ENCODE measurements around the gene COX8C. TPM values are rescaled to one million over a fixed set of nuclear protein-coding genes. Genes with fewer than 3 reads are reported as not detected.

The COX8C gene
- total RNA-seq, 5 donors from 2014 or later (not counting 1 experiment from before 2014, with no cell fraction given): not detected

DNA sequence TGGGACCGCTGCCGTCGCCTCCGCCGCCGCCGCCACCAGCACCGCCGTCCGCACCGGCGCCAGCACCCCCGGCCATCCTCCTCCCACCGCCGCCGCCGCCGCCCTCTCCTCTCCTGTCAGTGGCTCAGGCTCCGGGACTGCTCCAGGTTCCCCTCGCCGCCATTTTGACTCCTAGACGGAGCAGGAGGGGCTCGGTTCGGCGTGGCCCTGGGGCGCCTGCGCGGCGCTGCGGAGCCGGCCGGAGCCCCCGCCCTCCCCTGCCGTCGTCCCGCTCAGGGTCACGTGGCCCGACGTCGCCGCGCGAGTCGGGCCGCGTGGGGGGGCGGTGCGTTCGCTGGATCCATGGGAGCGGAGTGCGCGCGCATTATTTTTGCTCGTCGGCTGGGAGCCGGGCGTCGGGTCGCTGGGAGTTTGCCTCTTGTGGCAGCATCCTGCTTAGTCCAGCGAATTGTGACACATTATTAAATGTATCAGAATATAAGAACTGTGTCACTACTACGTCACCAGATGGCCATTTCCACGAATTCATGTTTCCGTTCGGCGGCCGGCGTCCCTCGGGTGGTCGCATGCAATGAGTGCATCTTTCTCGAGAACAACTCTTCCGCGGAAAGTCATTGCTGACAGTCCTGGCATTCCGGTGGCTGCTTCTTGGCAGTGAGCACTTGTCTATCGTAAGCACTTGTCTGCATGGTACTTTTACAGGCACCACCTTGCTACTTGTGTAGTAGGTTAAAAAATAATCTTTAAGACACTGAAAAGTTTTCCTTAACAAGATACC is 13.9 kb upstream of the COX8C start, which contains the start of gene BTBD7:
TSS of gene BTBD7 (minus strand) at position 184 of the 778 bp plus-strand sequence. CDS start 36,985 bp downstream, outside the sequence.
- Histone ChIP-seq H3K4me3 (ENCODE audit: control insufficient read depth in 1 of 2, extremely low read depth in 1 of 2, low read length in 1 of 2) (peak within 1 kb of the TSS; percentile 84 to 85), H3K27me3 (replicated peaks in 1 of 2; ENCODE audit: control insufficient read depth in 2 of 2, extremely low read depth in 1 of 2, insufficient read depth in 2 of 2, low read length in 1 of 2) (no peaks in the 10 kb centered on the region), H3K36me3 (ENCODE audit: control insufficient read depth in 2 of 2, extremely low read depth in 1 of 2, insufficient read depth in 1 of 2, low read length in 1 of 2) (no peaks in the 10 kb centered on the region), H3K4me1 (ENCODE audit: control insufficient read depth in 1 of 2, extremely low read depth in 1 of 2, insufficient read depth in 2 of 2, low read length in 2 of 2) (peaks cover 16 to 19% of the 10 kb centered on the region in 2 experiments), H3K9me3 (no peaks in the 10 kb centered on the region), H3K27ac (ENCODE audit: low read length) (peak within 1 kb of the TSS; percentile 79)
- peak; percentile 93 to 97 (median 96) for ATAC-seq (replicated peaks in 1 of 4)
- Mint-ChIP-seq H3K9me3 (no peaks in the 10 kb centered on the region), H3K27ac (peak within 1 kb of the TSS; percentile 86 to 93), H3K27me3 (no peaks in the 10 kb centered on the region), H3K4me3 (peak within 1 kb of the TSS; percentile 91 to 94 (median 92)), H3K36me3 (no peaks in the 10 kb centered on the region), H3K4me1 (peaks cover 48 to 51% (median 50%) of the 10 kb centered on the region in 3 donors)
- WGBS (ENCODE audit: insufficient coverage): under 1% methylated on average over 61 of the region's 74 CpGs
- POLR2A ChIA-PET: no interaction called here
- peak; percentile 88 to 97 (median 93) for DNase-seq
- CTCF ChIA-PET: no interaction called here

- peak overlapping the region; percentile 84 to 85 for H3K4me3 ChIP-seq (ENCODE audit: control insufficient read depth in 1 of 2, extremely low read depth in 1 of 2, low read length in 1 of 2)
- peak overlapping the region; percentile 86 to 93 for H3K27ac Mint-ChIP-seq
- H3K27me3 Mint-ChIP-seq: no peaks in the 10 kb centered on the region
- no peaks in the 10 kb centered on the region for H3K27me3 ChIP-seq (replicated peaks in 1 of 2; ENCODE audit: control insufficient read depth in 2 of 2, extremely low read depth in 1 of 2, insufficient read depth in 2 of 2, low read length in 1 of 2)
- POLR2A ChIA-PET: no interaction called here
- H3K4me1 ChIP-seq (ENCODE audit: control insufficient read depth in 1 of 2, extremely low read depth in 1 of 2, insufficient read depth in 2 of 2, low read length in 2 of 2): peaks cover 16 to 19% of the 10 kb centered on the region in 2 experiments
- peak overlapping the region; percentile 79 for H3K27ac ChIP-seq (ENCODE audit: low read length)
- 13% methylated on average over 3 of the region's 7 CpGs for WGBS (ENCODE audit: insufficient coverage)
- no peaks in the 10 kb centered on the region for H3K9me3 ChIP-seq
- H3K36me3 ChIP-seq (ENCODE audit: control insufficient read depth in 2 of 2, extremely low read depth in 1 of 2, insufficient read depth in 1 of 2, low read length in 1 of 2): no peaks in the 10 kb centered on the region
- peak overlapping the region; percentile 90 to 92 (median 91) for H3K4me3 Mint-ChIP-seq
- ATAC-seq (replicated peaks in 1 of 4): no peak
- peaks cover 43 to 47% (median 46%) of the 10 kb centered on the region in 3 donors for H3K4me1 Mint-ChIP-seq
- CTCF ChIA-PET: interaction anchor here in 1 of 2 donors (0.6 kb wide), 1 partner anchor 152 kb away, joined by 8 read pairs; no protein-coding TSS in a partner anchor
- no peak for DNase-seq
- no peaks in the 10 kb centered on the region for H3K36me3 Mint-ChIP-seq
- H3K9me3 Mint-ChIP-seq: no peaks in the 10 kb centered on the region
Measured at GRCh38 chr14:93333631-93334103, 13.3 kb upstream of the COX8C start.

DNA sequence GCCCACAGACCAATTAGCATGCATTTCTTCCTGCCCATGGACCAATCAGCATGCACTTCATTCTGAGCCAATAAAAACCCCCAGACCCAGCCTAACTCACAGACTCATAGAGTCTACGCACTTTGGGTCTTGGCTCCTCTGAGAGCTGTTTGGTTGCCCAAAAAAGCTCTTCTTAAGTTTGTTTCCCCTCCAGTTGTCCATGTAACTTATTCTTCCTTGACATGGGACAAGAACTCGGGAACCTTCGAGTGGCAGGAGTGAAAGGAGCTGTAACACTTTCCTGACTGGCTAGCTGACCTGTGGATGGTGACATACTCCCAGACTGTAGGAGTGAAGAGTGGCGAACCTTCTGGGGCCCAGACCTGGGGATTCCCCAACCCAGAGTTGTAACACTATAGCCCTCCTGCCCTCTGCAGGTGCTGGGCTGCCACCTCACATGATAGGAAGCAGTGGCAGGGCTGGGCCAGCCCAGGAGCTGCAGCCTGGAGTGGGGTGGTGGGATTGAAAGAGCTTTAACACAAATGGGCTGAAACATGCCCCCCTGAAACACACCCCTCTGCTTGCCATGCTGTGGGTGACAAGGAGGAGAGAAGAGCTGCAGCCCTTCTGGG is 9.7 kb upstream of the COX8C start:
- Mint-ChIP-seq H3K27me3 (peaks cover 0 to 1% of the 10 kb centered on the region in 2 donors), H3K9me3 (no peaks in the 10 kb centered on the region), H3K36me3 (peaks cover 3% of the 10 kb centered on the region), H3K27ac (no peak overlapping the region), H3K4me1 (peaks cover 12 to 13% (median 13%) of the 10 kb centered on the region in 3 donors), H3K4me3 (no peak overlapping the region)
- ATAC-seq (replicated peaks in 1 of 4) (no peak), DNase-seq (no peak)
- H3K27me3 ChIP-seq (replicated peaks in 1 of 2; ENCODE audit: control insufficient read depth in 2 of 2, extremely low read depth in 1 of 2, insufficient read depth in 2 of 2, low read length in 1 of 2): peaks cover 0 to 10% of the 10 kb centered on the region in 2 experiments
- no peak overlapping the region for H3K4me3 ChIP-seq (ENCODE audit: control insufficient read depth in 1 of 2, extremely low read depth in 1 of 2, low read length in 1 of 2)
- H3K36me3 ChIP-seq (ENCODE audit: control insufficient read depth in 2 of 2, extremely low read depth in 1 of 2, insufficient read depth in 1 of 2, low read length in 1 of 2): no peaks in the 10 kb centered on the region
- CTCF ChIA-PET: interaction anchor here in 1 of 2 donors (1.4 kb wide), 1 partner anchor 224 kb away, joined by 3 read pairs; no protein-coding TSS in a partner anchor
- peaks cover 6% of the 10 kb centered on the region in 2 experiments for H3K4me1 ChIP-seq (ENCODE audit: control insufficient read depth in 1 of 2, extremely low read depth in 1 of 2, insufficient read depth in 2 of 2, low read length in 2 of 2)
- POLR2A ChIA-PET: no interaction called here
- WGBS (ENCODE audit: insufficient coverage): 82% methylated on average over 3 of the region's 4 CpGs
- H3K9me3 ChIP-seq: no peaks in the 10 kb centered on the region
- no peak overlapping the region for H3K27ac ChIP-seq (ENCODE audit: low read length)

GRCh38 chr14:93337884-93338283 is 9.1 kb upstream of the COX8C start:
- H3K27me3 ChIP-seq (replicated peaks in 1 of 2; ENCODE audit: control insufficient read depth in 2 of 2, extremely low read depth in 1 of 2, insufficient read depth in 2 of 2, low read length in 1 of 2): peaks cover 0 to 11% of the 10 kb centered on the region in 2 experiments
- peaks cover 0 to 4% (median 0%) of the 10 kb centered on the region in 3 donors for H3K9me3 Mint-ChIP-seq
- H3K9me3 ChIP-seq: no peaks in the 10 kb centered on the region
- CTCF ChIA-PET: interaction anchor here in 1 of 2 donors (1.4 kb wide), 1 partner anchor 224 kb away, joined by 3 read pairs; no protein-coding TSS in a partner anchor
- peaks cover 6% of the 10 kb centered on the region in 2 experiments for H3K4me1 ChIP-seq (ENCODE audit: control insufficient read depth in 1 of 2, extremely low read depth in 1 of 2, insufficient read depth in 2 of 2, low read length in 2 of 2)
- H3K27ac ChIP-seq (ENCODE audit: low read length): no peak overlapping the region
- no peak overlapping the region for H3K27ac Mint-ChIP-seq
- 99% methylated on average over 5 of the region's 7 CpGs for WGBS (ENCODE audit: insufficient coverage)
- H3K27me3 Mint-ChIP-seq: peaks cover 0 to 1% of the 10 kb centered on the region in 2 donors
- no peak for DNase-seq
- ATAC-seq (replicated peaks in 1 of 4): no peak
- H3K4me3 ChIP-seq (ENCODE audit: control insufficient read depth in 1 of 2, extremely low read depth in 1 of 2, low read length in 1 of 2): no peak overlapping the region
- H3K36me3 ChIP-seq (ENCODE audit: control insufficient read depth in 2 of 2, extremely low read depth in 1 of 2, insufficient read depth in 1 of 2, low read length in 1 of 2): no peaks in the 10 kb centered on the region
- no peak overlapping the region for H3K4me3 Mint-ChIP-seq
- H3K36me3 Mint-ChIP-seq: peaks cover 3% of the 10 kb centered on the region
- H3K4me1 Mint-ChIP-seq: peaks cover 12 to 13% (median 13%) of the 10 kb centered on the region in 3 donors
- POLR2A ChIA-PET: no interaction called here

DNA sequence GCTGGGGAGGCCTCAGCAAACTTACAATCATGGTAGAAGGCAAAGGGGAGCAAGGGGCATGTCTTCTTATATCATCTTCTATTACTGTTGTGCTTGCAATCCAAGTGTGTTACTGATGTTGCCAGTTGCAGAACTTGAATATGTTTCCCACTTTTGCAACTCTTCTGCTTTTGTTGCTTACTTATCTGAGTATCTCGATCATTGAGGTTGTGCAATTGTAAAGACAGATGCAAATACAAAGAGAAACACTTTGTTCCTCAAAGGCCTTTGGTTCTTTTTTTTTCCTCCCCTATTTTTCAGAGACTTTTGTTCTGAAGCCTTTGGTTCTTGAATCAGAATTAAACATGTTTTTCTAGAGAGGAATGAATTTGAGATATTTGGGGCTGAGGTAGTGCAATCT is 3.7 kb upstream of the COX8C start:
- H3K36me3 Mint-ChIP-seq: peaks cover 3% of the 10 kb centered on the region
- CTCF ChIA-PET: interaction anchor here in 1 of 2 donors (1.0 kb wide), 1 partner anchor 26 kb away, joined by 5 read pairs; no protein-coding TSS in a partner anchor

DNA sequence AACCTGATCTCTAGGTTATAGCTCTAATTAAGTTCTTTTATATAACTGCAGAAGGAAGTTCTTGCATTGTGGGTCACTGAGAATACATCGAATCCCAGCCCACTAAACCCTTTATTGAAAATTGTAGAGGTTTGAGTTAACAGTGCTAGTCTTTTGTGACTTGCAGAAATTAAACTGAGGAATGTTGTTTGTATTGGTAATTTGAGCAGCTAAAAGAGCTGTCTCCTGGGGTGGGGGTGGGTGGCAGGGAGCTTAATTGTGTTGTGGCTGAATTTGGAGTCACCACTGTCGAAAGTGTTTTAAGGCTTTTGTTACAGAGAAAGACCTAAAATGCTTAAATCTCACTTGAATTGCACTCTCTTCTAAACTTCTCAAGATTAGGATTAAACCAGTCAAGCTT is 3.2 kb upstream of the COX8C start:
- Mint-ChIP-seq H3K27me3 (peaks cover under 1 to 1% of the 10 kb centered on the region in 2 donors), H3K4me1 (no peaks in the 10 kb centered on the region), H3K27ac (no peak overlapping the region), H3K9me3 (peaks cover 0 to 7% (median 4%) of the 10 kb centered on the region in 3 donors), H3K4me3 (no peak overlapping the region), H3K36me3 (peaks cover 3% of the 10 kb centered on the region)
- no peaks in the 10 kb centered on the region for H3K9me3 ChIP-seq
- DNase-seq: no peak
- ChIA-PET CTCF (interaction anchor here in 1 of 2 donors (1.0 kb wide), 1 partner anchor 26 kb away, joined by 5 read pairs; no protein-coding TSS in a partner anchor), POLR2A (no interaction called here)
- no peak overlapping the region for H3K27ac ChIP-seq (ENCODE audit: low read length)
- H3K4me3 ChIP-seq (ENCODE audit: control insufficient read depth in 1 of 2, extremely low read depth in 1 of 2, low read length in 1 of 2): no peak overlapping the region
- peaks cover 0 to 14% of the 10 kb centered on the region in 2 experiments for H3K27me3 ChIP-seq (replicated peaks in 1 of 2; ENCODE audit: control insufficient read depth in 2 of 2, extremely low read depth in 1 of 2, insufficient read depth in 2 of 2, low read length in 1 of 2)
- no peaks in the 10 kb centered on the region for H3K4me1 ChIP-seq (ENCODE audit: control insufficient read depth in 1 of 2, extremely low read depth in 1 of 2, insufficient read depth in 2 of 2, low read length in 2 of 2)
- ATAC-seq (replicated peaks in 1 of 4): no peak
- H3K36me3 ChIP-seq (ENCODE audit: control insufficient read depth in 2 of 2, extremely low read depth in 1 of 2, insufficient read depth in 1 of 2, low read length in 1 of 2): no peaks in the 10 kb centered on the region
- WGBS (ENCODE audit: insufficient coverage): no CpG with 5 or more reads among the region's 2 CpGs

More for the DNA sequence above, 3.7 kb upstream of the COX8C start:
- H3K4me1 Mint-ChIP-seq: no peaks in the 10 kb centered on the region
- peaks cover 0 to 1% of the 10 kb centered on the region in 2 donors for H3K27me3 Mint-ChIP-seq
- H3K27ac Mint-ChIP-seq: no peak overlapping the region
- H3K4me3 ChIP-seq (ENCODE audit: control insufficient read depth in 1 of 2, extremely low read depth in 1 of 2, low read length in 1 of 2): no peak overlapping the region
- no peaks in the 10 kb centered on the region for H3K36me3 ChIP-seq (ENCODE audit: control insufficient read depth in 2 of 2, extremely low read depth in 1 of 2, insufficient read depth in 1 of 2, low read length in 1 of 2)
- DNase-seq: no peak
- POLR2A ChIA-PET: no interaction called here
- ATAC-seq (replicated peaks in 1 of 4): no peak
- peaks cover 0 to 7% (median 4%) of the 10 kb centered on the region in 3 donors for H3K9me3 Mint-ChIP-seq
- H3K27ac ChIP-seq (ENCODE audit: low read length): no peak overlapping the region
- WGBS (ENCODE audit: insufficient coverage): no CpG with 5 or more reads among the region's 1 CpG
- H3K4me3 Mint-ChIP-seq: no peak overlapping the region
- H3K27me3 ChIP-seq (replicated peaks in 1 of 2; ENCODE audit: control insufficient read depth in 2 of 2, extremely low read depth in 1 of 2, insufficient read depth in 2 of 2, low read length in 1 of 2): peaks cover 0 to 14% of the 10 kb centered on the region in 2 experiments
- H3K4me1 ChIP-seq (ENCODE audit: control insufficient read depth in 1 of 2, extremely low read depth in 1 of 2, insufficient read depth in 2 of 2, low read length in 2 of 2): no peaks in the 10 kb centered on the region
- no peaks in the 10 kb centered on the region for H3K9me3 ChIP-seq
